Endothelial cell (in vitro differentiated cells): Measurements from ENCODE around the gene CNOT4. TPM values are rescaled to one million over a fixed set of nuclear protein-coding genes. Genes with fewer than 3 reads are reported as not detected.

Experiments
- DNase-seq: peaks from one replicate; pipeline ENCODE4 v3.0.0; 2021; ENCODE audit warnings: low spot score
- H3K27ac Mint-ChIP-seq: one replicate; pipeline ENCODE4 v1.8.0; 2021; ENCODE audit warnings: mixed read lengths, inconsistent platforms; ENCODE audit not compliant: unreplicated experiment
- H3K27me3 Mint-ChIP-seq: one replicate; pipeline ENCODE4 v1.8.0; 2021; ENCODE audit warnings: mild to moderate bottlenecking, moderate library complexity, mixed read lengths, inconsistent platforms; ENCODE audit not compliant: unreplicated experiment
- H3K36me3 Mint-ChIP-seq: one replicate; pipeline ENCODE4 v1.8.0; 2021; ENCODE audit warnings: mild to moderate bottlenecking, low read depth, mixed read lengths, inconsistent platforms; ENCODE audit not compliant: unreplicated experiment
- H3K4me1 Mint-ChIP-seq: one replicate; pipeline ENCODE4 v1.8.0; 2021; ENCODE audit warnings: mild to moderate bottlenecking, mixed read lengths, inconsistent platforms; ENCODE audit not compliant: unreplicated experiment
- H3K4me3 Mint-ChIP-seq: one replicate; pipeline ENCODE4 v1.8.0; 2021; ENCODE audit warnings: mild to moderate bottlenecking, mixed read lengths, inconsistent platforms; ENCODE audit not compliant: unreplicated experiment
- H3K9me3 Mint-ChIP-seq: one replicate; pipeline ENCODE4 v1.8.0; 2021; ENCODE audit warnings: mixed read lengths, inconsistent platforms; ENCODE audit not compliant: unreplicated experiment
- CTCF ChIP-seq: fragments of 200-600 bp; sonication (generic); IDR thresholded peaks from one replicate; pipeline ENCODE4 v1.5.0; 2021; ENCODE audit warnings: antibody characterized with exemption; ENCODE audit not compliant: unreplicated experiment
- total RNA-seq: library from RNA; stranded (reverse); fragmentation: NEBNext Ultra II Directional; extraction: Animal tissue kit (Norgen Biotek cat#: 25700); gene quantifications from one replicate; pipeline ENCODE4 v1.2.1, GENCODE V29; 2021; ENCODE audit not compliant: unreplicated experiment

Gene CNOT4
- total RNA-seq, 1 donor from 2014 or later: 22.7 TPM

GRCh38 chr7:135337977-135338550 lies 171.8 kb downstream of the CNOT4 start:
- no peaks in the 10 kb centered on the region for H3K4me1 Mint-ChIP-seq
- TF ChIP-seq CTCF: no peak
- H3K27ac Mint-ChIP-seq: no peak overlapping the region
- no peaks in the 10 kb centered on the region for H3K9me3 Mint-ChIP-seq
- no peaks in the 10 kb centered on the region for H3K36me3 Mint-ChIP-seq
- peaks cover 3% of the 10 kb centered on the region for H3K27me3 Mint-ChIP-seq
- no peak overlapping the region for H3K4me3 Mint-ChIP-seq
- DNase-seq: no peak

GRCh38 chr7:135337506-135337905 lies 172.4 kb downstream of the CNOT4 start:
- Mint-ChIP-seq H3K27ac (no peak overlapping the region), H3K4me1 (no peaks in the 10 kb centered on the region), H3K4me3 (no peak overlapping the region), H3K9me3 (no peaks in the 10 kb centered on the region), H3K27me3 (peaks cover 1% of the 10 kb centered on the region), H3K36me3 (no peaks in the 10 kb centered on the region)
- no peak for DNase-seq
- TF ChIP-seq CTCF: no peak

GRCh38 chr7:135335628-135336139 lies 174.2 kb downstream of the CNOT4 start:
- DNase-seq: peak; percentile 84
- Mint-ChIP-seq H3K36me3 (no peaks in the 10 kb centered on the region), H3K4me1 (no peaks in the 10 kb centered on the region), H3K4me3 (no peak overlapping the region), H3K27ac (no peak overlapping the region), H3K9me3 (no peaks in the 10 kb centered on the region), H3K27me3 (peaks cover 6% of the 10 kb centered on the region)
- peak; percentile 22 for TF ChIP-seq CTCF

GRCh38 chr7:135334830-135335543 lies 174.9 kb downstream of the CNOT4 start:
- Mint-ChIP-seq H3K4me1 (no peaks in the 10 kb centered on the region), H3K36me3 (no peaks in the 10 kb centered on the region), H3K27ac (no peak overlapping the region), H3K9me3 (no peaks in the 10 kb centered on the region), H3K27me3 (peaks cover 6% of the 10 kb centered on the region), H3K4me3 (no peak overlapping the region)
- DNase-seq: no peak
- no peak for TF ChIP-seq CTCF

GRCh38 chr7:135333946-135334345 lies 176.0 kb downstream of the CNOT4 start:
- no peaks in the 10 kb centered on the region for H3K9me3 Mint-ChIP-seq
- peaks cover 6% of the 10 kb centered on the region for H3K27me3 Mint-ChIP-seq
- H3K36me3 Mint-ChIP-seq: no peaks in the 10 kb centered on the region
- no peak overlapping the region for H3K27ac Mint-ChIP-seq
- no peak for TF ChIP-seq CTCF
- H3K4me3 Mint-ChIP-seq: no peak overlapping the region
- H3K4me1 Mint-ChIP-seq: no peaks in the 10 kb centered on the region
- no peak for DNase-seq
